Measurements from ENCODE around the gene ARHGEF28. TPM values are rescaled to one million over a fixed set of nuclear protein-coding genes. Genes with fewer than 3 reads are reported as not detected.

Gene ARHGEF28
- total and polyA plus RNA-seq, 2 of the 13 experiments (the other 11 are each of a cell fraction or from before 2014, with no cell fraction given): 17.4 to 34.1 TPM

DNA sequence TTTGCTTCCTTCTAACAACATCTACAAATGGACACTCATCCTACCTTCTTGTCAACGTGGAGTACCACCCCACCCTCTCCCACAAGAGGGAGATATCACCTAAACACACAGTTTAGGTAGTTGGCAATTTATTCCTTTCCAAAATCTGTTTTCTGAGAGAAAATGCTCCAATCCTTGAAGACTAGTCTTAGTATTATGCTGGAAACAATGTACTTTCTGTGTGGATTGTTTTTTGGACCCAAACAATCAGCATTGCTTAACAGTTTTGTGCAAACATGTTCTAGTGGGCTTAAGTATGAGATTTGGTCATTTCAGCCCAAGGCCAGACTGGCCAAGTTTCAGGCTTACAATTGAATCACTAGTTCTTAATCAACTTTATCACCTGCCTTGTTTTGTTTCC is 359.1 kb downstream of the ARHGEF28 start (continued):
- TF ChIP-seq HNRNPLL (IDR thresholded peaks at IDR 0.05; ENCODE audit: low read depth, low read length, poor library complexity, severe bottlenecking): no peak
- no peak for TF ChIP-seq ZNF564 (CRISPR knock-in tag; IDR thresholded peaks at IDR 0.05)
- no peak for TF ChIP-seq ZNF546 (CRISPR knock-in tag; conservative IDR thresholded peaks at IDR 0.05)
- TF ChIP-seq ZNF609 (CRISPR knock-in tag; IDR thresholded peaks at IDR 0.05; ENCODE audit: borderline replicate concordance): no peak
- TF ChIP-seq, protein P1, sequence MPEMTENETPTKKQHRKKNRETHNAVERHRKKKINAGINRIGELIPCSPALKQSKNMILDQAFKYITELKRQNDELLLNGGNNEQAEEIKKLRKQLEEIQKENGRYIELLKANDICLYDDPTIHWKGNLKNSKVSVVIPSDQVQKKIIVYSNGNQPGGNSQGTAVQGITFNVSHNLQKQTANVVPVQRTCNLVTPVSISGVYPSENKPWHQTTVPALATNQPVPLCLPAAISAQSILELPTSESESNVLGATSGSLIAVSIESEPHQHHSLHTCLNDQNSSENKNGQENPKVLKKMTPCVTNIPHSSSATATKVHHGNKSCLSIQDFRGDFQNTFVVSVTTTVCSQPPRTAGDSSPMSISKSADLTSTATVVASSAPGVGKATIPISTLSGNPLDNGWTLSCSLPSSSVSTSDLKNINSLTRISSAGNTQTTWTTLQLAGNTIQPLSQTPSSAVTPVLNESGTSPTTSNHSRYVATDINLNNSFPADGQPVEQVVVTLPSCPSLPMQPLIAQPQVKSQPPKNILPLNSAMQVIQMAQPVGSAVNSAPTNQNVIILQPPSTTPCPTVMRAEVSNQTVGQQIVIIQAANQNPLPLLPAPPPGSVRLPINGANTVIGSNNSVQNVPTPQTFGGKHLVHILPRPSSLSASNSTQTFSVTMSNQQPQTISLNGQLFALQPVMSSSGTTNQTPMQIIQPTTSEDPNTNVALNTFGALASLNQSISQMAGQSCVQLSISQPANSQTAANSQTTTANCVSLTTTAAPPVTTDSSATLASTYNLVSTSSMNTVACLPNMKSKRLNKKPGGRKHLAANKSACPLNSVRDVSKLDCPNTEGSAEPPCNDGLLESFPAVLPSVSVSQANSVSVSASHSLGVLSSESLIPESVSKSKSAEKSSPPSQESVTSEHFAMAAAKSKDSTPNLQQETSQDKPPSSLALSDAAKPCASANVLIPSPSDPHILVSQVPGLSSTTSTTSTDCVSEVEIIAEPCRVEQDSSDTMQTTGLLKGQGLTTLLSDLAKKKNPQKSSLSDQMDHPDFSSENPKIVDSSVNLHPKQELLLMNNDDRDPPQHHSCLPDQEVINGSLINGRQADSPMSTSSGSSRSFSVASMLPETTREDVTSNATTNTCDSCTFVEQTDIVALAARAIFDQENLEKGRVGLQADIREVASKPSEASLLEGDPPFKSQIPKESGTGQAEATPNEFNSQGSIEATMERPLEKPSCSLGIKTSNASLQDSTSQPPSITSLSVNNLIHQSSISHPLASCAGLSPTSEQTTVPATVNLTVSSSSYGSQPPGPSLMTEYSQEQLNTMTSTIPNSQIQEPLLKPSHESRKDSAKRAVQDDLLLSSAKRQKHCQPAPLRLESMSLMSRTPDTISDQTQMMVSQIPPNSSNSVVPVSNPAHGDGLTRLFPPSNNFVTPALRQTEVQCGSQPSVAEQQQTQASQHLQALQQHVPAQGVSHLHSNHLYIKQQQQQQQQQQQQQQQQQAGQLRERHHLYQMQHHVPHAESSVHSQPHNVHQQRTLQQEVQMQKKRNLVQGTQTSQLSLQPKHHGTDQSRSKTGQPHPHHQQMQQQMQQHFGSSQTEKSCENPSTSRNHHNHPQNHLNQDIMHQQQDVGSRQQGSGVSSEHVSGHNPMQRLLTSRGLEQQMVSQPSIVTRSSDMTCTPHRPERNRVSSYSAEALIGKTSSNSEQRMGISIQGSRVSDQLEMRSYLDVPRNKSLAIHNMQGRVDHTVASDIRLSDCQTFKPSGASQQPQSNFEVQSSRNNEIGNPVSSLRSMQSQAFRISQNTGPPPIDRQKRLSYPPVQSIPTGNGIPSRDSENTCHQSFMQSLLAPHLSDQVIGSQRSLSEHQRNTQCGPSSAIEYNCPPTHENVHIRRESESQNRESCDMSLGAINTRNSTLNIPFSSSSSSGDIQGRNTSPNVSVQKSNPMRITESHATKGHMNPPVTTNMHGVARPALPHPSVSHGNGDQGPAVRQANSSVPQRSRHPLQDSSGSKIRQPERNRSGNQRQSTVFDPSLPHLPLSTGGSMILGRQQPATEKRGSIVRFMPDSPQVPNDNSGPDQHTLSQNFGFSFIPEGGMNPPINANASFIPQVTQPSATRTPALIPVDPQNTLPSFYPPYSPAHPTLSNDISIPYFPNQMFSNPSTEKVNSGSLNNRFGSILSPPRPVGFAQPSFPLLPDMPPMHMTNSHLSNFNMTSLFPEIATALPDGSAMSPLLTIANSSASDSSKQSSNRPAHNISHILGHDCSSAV (CRISPR knock-in tag; IDR thresholded peaks at IDR 0.05; ENCODE audit: borderline replicate concordance): no peak
- no peak for TF ChIP-seq ZNF431 (CRISPR knock-in tag; IDR thresholded peaks at IDR 0.05; ENCODE audit: borderline replicate concordance, low read depth)
- TF ChIP-seq PAWR (CRISPR knock-in tag; IDR thresholded peaks at IDR 0.05; ENCODE audit: borderline replicate concordance): no peak
- TF ChIP-seq JUNB (CRISPR knock-in tag; IDR thresholded peaks at IDR 0.05; ENCODE audit: borderline replicate concordance): no peak
- TF ChIP-seq NFKBIZ (CRISPR knock-in tag; IDR thresholded peaks at IDR 0.05): no peak
- no peak for TF ChIP-seq ZNF704 (CRISPR knock-in tag; IDR thresholded peaks at IDR 0.05; ENCODE audit: borderline replicate concordance)
- TF ChIP-seq ZNF264 (CRISPR knock-in tag; IDR thresholded peaks at IDR 0.05): no peak
- TF ChIP-seq, protein P2, sequence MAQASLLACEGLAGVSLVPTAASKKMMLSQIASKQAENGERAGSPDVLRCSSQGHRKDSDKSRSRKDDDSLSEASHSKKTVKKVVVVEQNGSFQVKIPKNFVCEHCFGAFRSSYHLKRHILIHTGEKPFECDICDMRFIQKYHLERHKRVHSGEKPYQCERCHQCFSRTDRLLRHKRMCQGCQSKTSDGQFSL (CRISPR knock-in tag; IDR thresholded peaks at IDR 0.05): no peak
- TF ChIP-seq DR1 (CRISPR knock-in tag; IDR thresholded peaks at IDR 0.05): no peak
- TF ChIP-seq SIN3B (IDR thresholded peaks at IDR 0.05; ENCODE audit: low read length): no peak
- no peak for TF ChIP-seq ZNF766 (CRISPR knock-in tag; IDR thresholded peaks at IDR 0.05; ENCODE audit: borderline replicate concordance)
- TF ChIP-seq ZSCAN12 (CRISPR knock-in tag; IDR thresholded peaks at IDR 0.05): no peak
